Skeletal muscle satellite cell (primary cell): ENCODE results near the gene DRD1.
"Not testable (repeated sequence)": the region's sequence is repeated elsewhere in the genome, so short reads cannot be mapped to it uniquely, and the experiment has no call there.

Experiments used
- H3K27me3 ChIP-seq: 2 replicates; pipeline ENCODE4 v1.7.0; 2013; ENCODE audit warnings: low read length; ENCODE audit not compliant: control insufficient read depth, insufficient read depth
- H3K36me3 ChIP-seq: 2 replicates; pipeline ENCODE4 v1.7.0; 2013; ENCODE audit warnings: mild to moderate bottlenecking, control low read depth, low read length; ENCODE audit not compliant: insufficient read depth
- H3K4me1 ChIP-seq: 2 replicates; pipeline ENCODE4 v1.7.0; 2013; ENCODE audit warnings: low read length; ENCODE audit not compliant: control insufficient read depth, insufficient read depth
- H3K4me2 ChIP-seq: 2 replicates; pipeline ENCODE4 v1.7.0; 2013; ENCODE audit warnings: mild to moderate bottlenecking, low read length
- H3K4me3 ChIP-seq: 2 replicates; pipeline ENCODE4 v1.7.0; 2013; ENCODE audit warnings: low read length
- H3K9ac ChIP-seq: 2 replicates; pipeline ENCODE4 v1.7.0; 2013; ENCODE audit warnings: mild to moderate bottlenecking, low read depth, low read length, moderate library complexity
- H3K9me3 ChIP-seq: replicated peaks from 2 replicates; pipeline ENCODE4 v1.7.0; 2013; ENCODE audit warnings: mild to moderate bottlenecking, control low read depth, low read length

Gene DRD1

DNA sequence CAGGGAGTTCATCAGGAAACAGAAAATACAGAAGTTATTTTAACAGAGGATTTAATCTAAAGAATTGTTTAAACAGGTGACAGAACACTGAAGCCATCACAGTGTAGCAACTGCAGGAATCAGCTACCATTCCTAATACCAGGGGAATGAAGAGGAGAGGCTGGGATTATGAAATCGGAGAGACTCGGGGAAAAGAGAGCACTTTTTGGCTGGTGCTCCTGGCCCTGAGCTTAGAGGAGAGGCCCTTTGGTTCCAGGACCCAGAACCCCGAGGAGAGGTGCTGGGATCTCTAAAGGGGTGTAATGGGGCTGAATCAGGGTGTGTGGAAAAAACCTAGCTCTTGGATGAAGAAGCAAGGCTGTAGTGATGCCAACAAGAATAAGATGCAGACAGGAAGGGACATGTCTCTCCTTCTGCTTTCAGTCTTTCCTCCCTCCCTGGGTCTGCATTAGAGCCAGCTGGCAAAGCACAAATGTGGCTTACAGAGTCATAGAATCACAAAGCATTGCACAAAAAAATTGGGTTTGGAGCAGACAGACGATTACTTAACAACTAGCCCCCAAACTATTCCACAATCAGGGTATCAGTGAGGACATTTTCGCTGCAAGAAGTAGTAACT lies 22.8 kb upstream of the DRD1 start:
- Histone ChIP-seq H3K9me3 (no peaks in the 10 kb centered on the region), H3K4me3 (no peak overlapping the region), H3K4me2 (no peak overlapping the region), H3K4me1 (no peaks in the 10 kb centered on the region), H3K36me3 (no peaks in the 10 kb centered on the region), H3K27me3 (peaks cover 24% of the 10 kb centered on the region), H3K9ac (no peak overlapping the region)

DNA sequence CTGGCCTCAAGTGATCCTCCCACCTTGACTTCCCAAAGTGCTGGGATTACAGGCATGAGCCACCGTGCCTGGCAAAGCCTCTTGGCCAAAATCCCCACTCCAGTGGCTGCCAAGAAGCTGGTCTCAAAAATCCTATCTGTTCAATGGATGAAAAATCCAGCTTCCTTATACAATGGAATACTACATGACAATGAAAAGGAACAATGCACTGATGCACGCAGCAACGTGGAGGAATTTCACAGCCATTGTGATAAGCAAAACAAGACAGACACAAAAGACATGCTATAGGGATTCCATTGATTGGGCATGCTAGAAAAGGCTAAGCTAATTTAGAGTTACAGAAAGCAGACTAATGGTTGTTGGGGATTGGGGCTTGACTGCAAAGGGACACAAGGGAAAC lies 21.3 kb upstream of the DRD1 start:
- H3K9me3 ChIP-seq = no peaks in the 10 kb centered on the region
- H3K4me2 ChIP-seq = no peak overlapping the region
- no peaks in the 10 kb centered on the region for H3K4me1 ChIP-seq

DNA sequence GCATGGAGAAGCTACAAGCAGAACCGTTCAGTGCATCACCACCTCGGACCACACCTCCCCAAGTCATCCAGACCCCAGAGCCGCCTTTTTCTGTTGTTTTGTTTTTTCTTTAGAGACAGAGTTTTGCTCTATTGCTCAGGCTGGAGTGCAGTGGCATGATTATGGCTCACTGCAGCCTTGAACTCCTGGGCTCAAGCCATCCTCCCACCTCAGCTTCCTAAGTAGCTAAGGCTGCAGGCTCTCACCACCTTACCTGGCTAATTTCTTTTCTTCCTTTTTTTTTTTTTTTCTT lies 20.9 kb upstream of the DRD1 start:
- peaks cover 22% of the 10 kb centered on the region for H3K27me3 ChIP-seq
- H3K9ac ChIP-seq = no peak overlapping the region
- no peaks in the 10 kb centered on the region for H3K9me3 ChIP-seq
- no peaks in the 10 kb centered on the region for H3K4me1 ChIP-seq
- H3K36me3 ChIP-seq = no peaks in the 10 kb centered on the region
- no peak overlapping the region for H3K4me3 ChIP-seq
- no peak overlapping the region for H3K4me2 ChIP-seq

More for the DNA sequence above, 21.3 kb upstream of the DRD1 start:
- Histone ChIP-seq H3K9ac (no peak overlapping the region), H3K36me3 (no peaks in the 10 kb centered on the region), H3K27me3 (peaks cover 22% of the 10 kb centered on the region), H3K4me3 (no peak overlapping the region)

DNA sequence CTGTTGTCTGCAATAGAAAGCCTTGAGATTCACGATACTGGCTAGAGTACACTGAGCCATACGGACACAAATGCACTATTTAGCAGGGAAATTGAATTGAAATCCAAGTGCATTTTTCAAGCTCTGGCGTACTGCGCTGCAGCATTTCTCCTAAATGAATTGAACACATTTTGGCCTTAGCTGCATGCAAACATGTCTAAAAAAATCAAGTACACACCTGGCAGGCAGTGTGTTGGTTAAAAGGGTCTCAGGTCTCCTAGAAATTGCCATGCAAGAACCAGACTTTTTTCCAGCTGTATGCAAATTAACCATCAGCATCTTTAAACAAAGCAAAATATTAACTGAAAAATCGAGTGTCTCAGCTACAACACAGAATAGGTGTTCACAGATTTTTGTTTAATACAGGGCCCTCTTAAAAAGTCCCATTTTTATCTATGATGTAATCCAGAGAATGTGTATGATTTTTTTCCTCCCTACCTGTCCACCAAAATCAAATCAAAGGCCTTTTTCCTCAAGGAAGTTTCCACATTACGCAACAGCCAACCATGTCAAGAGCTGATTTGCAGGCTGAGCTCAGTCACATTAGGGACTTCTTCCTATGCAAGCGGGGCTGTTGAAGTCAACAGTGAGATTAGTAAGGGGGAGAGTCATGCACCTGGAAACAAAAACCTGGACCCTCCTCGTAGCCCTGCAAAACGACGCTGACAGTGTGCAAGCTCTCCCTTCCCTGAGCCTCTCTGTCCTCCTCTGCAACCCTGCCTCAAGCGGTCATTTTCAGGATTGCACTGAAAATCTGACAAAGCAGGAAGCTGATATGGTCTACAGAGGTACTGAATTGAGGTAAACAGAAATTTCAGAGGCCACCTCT lies 20.3 kb upstream of the DRD1 start:
- H3K4me2 ChIP-seq = no peak overlapping the region
- H3K4me3 ChIP-seq = no peak overlapping the region
- peaks cover 22% of the 10 kb centered on the region for H3K27me3 ChIP-seq
- H3K9ac ChIP-seq = no peak overlapping the region
- H3K9me3 ChIP-seq = no peaks in the 10 kb centered on the region
- no peaks in the 10 kb centered on the region for H3K4me1 ChIP-seq
- H3K36me3 ChIP-seq = no peaks in the 10 kb centered on the region

DNA sequence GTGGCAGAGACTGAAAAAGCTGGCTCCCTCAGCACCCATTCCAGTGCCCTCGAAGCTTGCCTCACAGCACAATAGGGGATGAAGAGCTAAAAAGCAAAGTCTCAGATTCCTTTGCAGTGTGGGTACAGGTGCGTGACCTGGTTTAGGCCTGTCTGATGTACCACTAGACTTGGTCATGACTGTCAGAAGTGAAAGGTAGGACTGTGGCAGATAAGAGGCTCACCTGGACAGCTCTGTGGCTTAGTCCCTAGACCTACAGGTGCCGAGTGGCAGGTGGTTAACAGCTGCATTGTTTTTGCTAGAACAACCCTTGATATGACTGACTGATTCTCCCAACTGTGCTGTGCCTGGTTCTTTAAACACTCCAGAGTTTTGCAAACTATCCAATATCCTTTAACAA lies 19.7 kb upstream of the DRD1 start:
- no peaks in the 10 kb centered on the region for H3K4me1 ChIP-seq
- no peak overlapping the region for H3K4me3 ChIP-seq
- no peaks in the 10 kb centered on the region for H3K9me3 ChIP-seq
- H3K4me2 ChIP-seq = no peak overlapping the region
- H3K27me3 ChIP-seq = peaks cover 25% of the 10 kb centered on the region
- no peak overlapping the region for H3K9ac ChIP-seq
- H3K36me3 ChIP-seq = no peaks in the 10 kb centered on the region

DNA sequence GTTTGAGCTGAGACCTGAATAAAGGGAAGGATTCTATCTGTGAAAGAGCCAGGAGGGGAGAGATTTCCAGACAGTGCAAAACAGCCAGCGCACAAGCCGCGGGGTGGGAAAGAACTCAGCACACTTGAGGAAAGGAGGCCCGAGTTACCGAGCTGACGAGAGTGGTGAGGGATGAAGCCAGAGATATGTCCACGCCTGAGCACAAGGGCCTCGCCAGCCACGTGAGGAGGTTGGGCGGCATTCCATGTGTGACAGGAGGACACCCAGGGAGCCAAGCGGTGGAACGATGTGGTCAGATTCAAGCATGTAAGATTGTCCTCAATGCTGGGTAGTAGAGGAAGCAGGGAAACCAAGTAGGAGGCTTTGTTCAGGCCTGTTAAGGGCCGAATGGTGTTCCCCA lies 17.4 kb upstream of the DRD1 start:
- Histone ChIP-seq H3K4me2 (no peak overlapping the region), H3K27me3 (peaks cover 11% of the 10 kb centered on the region), H3K9me3 (no peaks in the 10 kb centered on the region), H3K9ac (no peak overlapping the region), H3K4me1 (no peaks in the 10 kb centered on the region), H3K4me3 (no peak overlapping the region), H3K36me3 (no peaks in the 10 kb centered on the region)

DNA sequence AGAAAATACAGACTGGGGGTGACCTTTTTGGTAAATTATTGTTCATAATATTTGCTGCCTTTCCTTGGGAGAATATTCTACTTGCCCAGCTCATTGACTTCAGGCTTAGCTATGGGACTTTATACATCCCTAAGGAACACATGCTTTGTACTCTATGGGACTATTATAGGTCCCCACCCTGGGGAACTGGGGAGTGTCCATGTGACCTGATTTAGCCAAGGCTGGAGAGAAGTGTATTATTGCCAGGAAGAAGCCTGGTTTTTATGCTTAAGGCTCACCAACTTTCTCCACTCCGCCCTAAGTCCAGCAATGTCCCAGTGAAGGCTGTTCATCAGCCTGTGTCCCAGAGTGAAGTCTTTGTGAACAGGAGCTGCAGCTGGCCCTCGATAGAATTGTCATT lies 16.6 kb upstream of the DRD1 start:
- no peak overlapping the region for H3K4me2 ChIP-seq
- no peak overlapping the region for H3K9ac ChIP-seq
- peaks cover 9% of the 10 kb centered on the region for H3K27me3 ChIP-seq
- no peaks in the 10 kb centered on the region for H3K36me3 ChIP-seq
- no peak overlapping the region for H3K4me3 ChIP-seq
- H3K9me3 ChIP-seq = no peaks in the 10 kb centered on the region
- H3K4me1 ChIP-seq = no peaks in the 10 kb centered on the region

DNA sequence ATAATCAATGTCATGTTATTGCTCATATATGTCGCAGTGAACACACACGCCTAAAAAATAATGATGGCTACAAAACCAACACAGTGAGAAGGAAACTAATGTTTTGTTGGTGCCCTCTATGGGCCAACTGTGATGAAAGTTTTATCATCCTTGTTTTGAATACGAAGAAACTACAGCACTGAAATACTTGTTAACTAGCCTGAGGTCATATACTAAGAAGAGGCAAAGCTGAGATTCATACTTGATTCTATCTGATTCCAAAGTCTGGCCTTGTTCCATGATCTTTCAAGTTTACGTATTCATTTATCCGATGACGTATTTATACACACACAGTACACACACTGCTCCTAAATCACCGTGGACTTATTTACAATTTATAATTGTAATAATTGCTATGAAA lies 16.1 kb upstream of the DRD1 start:
- Histone ChIP-seq H3K9me3 (no peaks in the 10 kb centered on the region), H3K36me3 (no peaks in the 10 kb centered on the region), H3K4me2 (no peak overlapping the region), H3K27me3 (peaks cover 9% of the 10 kb centered on the region), H3K4me1 (no peaks in the 10 kb centered on the region), H3K9ac (no peak overlapping the region), H3K4me3 (no peak overlapping the region)

DNA sequence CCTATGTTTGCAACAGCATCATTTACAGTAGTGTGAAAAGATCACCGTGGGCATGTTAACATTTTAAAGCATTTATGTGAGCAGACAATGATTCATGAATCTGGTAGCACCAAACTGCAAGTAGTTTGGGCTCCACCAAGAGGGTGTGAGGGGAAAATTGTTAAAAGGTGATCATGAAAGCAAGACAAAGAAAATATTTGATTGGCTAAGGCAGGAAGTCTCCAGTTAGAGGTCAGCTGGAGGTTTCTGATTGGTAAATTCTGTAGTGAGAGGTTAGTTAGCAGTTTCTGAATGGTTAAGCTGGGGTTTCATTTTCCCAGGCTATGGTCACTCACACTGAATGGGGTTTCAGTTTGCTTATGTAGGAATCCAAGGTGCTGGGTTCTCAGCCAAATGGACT lies 13.5 kb upstream of the DRD1 start:
- H3K27me3 ChIP-seq = peaks cover 9% of the 10 kb centered on the region
- no peaks in the 10 kb centered on the region for H3K9me3 ChIP-seq
- H3K4me1 ChIP-seq = no peaks in the 10 kb centered on the region
- no peak overlapping the region for H3K4me2 ChIP-seq
- H3K36me3 ChIP-seq = no peaks in the 10 kb centered on the region
- no peak overlapping the region for H3K9ac ChIP-seq
- H3K4me3 ChIP-seq = no peak overlapping the region

DNA sequence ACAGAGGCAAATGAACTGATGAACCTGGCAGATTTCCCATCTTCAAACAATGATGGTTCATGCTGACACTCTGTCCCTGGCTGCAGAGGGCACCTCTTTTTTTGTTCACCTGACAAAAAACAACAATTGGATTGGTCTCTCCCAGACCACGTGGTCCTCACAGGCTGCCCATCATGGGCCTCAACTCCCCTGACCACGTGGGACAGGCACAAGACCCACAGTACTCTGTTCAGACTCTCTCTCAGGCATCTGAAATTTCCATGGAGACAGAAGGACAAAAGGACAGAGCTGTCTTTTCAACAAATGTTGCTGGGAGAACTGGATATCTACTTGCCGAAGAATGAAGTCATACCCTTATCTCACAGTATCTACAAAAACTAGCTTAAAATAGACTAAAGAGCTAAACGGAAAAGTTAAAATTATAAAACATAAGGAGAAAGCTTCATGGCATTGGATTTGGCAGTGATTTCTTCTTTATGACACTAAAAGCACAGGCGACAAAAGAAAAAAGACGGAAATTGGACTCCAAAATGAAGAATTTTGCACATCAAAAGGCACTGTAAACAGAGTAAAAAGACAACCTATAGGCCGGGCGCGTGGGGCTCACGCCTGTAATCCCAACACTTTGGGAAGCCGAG lies 12.2 kb upstream of the DRD1 start:
- Histone ChIP-seq H3K4me3 (no peak overlapping the region), H3K36me3 (no peaks in the 10 kb centered on the region), H3K9ac (no peak overlapping the region), H3K4me1 (no peaks in the 10 kb centered on the region), H3K9me3 (no peaks in the 10 kb centered on the region), H3K27me3 (peaks cover 7% of the 10 kb centered on the region), H3K4me2 (no peak overlapping the region)

DNA sequence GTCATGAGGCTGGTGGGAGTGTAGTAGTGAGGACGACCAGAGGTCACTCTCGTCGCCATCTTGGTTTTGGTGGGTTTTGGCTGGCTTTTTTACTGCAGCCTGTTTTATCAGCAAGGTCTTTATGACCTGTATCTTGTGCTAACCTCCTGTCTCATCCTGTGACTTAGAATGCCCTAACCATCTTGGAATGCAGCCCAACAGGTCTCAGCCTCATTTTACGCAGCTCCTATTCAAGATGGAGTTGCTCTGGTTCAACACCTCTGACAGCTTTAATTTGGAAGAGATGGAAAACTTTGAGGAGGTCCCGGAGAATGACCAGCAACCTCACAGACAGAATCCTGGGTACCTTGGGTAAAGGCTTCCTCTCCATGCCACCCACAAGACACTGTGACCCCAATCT lies 10.4 kb upstream of the DRD1 start:
- not testable (repeated sequence) for H3K9ac ChIP-seq, H3K27me3 ChIP-seq, H3K4me3 ChIP-seq, H3K4me2 ChIP-seq, H3K36me3 ChIP-seq, H3K4me1 ChIP-seq, H3K9me3 ChIP-seq

DNA sequence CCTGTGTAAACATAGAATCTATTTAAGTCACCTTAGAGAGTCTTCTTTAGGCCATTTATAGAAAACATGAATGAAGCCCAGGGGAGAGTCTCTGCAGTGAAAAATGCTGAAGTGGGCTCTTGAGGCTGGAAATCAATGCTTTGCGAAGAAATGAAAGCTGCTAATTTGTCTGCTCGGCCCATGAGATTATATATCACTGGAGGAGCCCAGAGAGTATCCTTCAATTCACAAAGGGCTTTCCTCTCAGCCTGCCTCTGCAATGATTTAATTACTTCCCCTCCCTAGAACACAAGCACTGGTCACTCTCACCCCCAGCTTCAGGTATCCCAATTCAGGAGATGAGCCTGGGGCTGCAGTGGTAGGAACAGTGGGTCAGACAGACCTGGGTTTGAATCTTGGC lies 8.2 kb upstream of the DRD1 start:
- Histone ChIP-seq H3K4me3 (no peak overlapping the region), H3K36me3 (no peaks in the 10 kb centered on the region), H3K27me3 (peaks cover 13% of the 10 kb centered on the region), H3K4me1 (no peaks in the 10 kb centered on the region), H3K9ac (no peak overlapping the region), H3K9me3 (no peaks in the 10 kb centered on the region), H3K4me2 (no peak overlapping the region)
